GM21390 (cell line): Measurements from ENCODE around the gene MGLL.

Experiments
- ATAC-seq: cut with Tn5 transposase; IDR thresholded peaks from one replicate; pipeline ENCODE4 v1.9.1; 2021; ENCODE audit not compliant: unreplicated experiment

The MGLL gene

GRCh38 chr3:127639173-127640041 lies 182.9 kb downstream of the MGLL start:
- ATAC-seq: no peak
